CD8-positive, alpha-beta memory T cell (primary cell): ENCODE results near the gene CACNA2D4. TPM values are rescaled to one million over a fixed set of nuclear protein-coding genes. Genes with fewer than 3 reads are reported as not detected.

Experiments used
- CTCF ChIA-PET: fragments of 350-600 bp; sonication (Branson Sonifier 250); formaldehyde crosslinking; loops from one replicate; lab custom pipeline; 2021; ENCODE audit warnings: antibody characterized with exemption; lab: Charles Lee
- POLR2A ChIA-PET: fragments of 350-600 bp; sonication (Branson Sonifier 250); formaldehyde crosslinking; loops from one replicate; lab custom pipeline; 2021; ENCODE audit warnings: antibody characterized with exemption; lab: Charles Lee
- DNase-seq, 5 donors: peaks; one replicate each; pipeline versions ENCODE4 v3.0.0 to v3.0.0-alpha.2; 2020 to 2022; ENCODE audit warnings: mixed read lengths in 1 of 5
- H3K27ac ChIP-seq: one replicate; pipeline ENCODE4 v1.7.0; 2013; ENCODE audit warnings: low read depth, mild to moderate bottlenecking, low read length, moderate library complexity
- H3K27me3 ChIP-seq: 2 replicates; pipeline ENCODE4 v1.7.0; 2013; ENCODE audit warnings: low read length, mild to moderate bottlenecking; ENCODE audit not compliant: insufficient read depth, poor library complexity, severe bottlenecking
- H3K36me3 ChIP-seq: 2 replicates; pipeline ENCODE4 v1.7.0; 2013; ENCODE audit warnings: mild to moderate bottlenecking, low read length, moderate library complexity; ENCODE audit not compliant: insufficient read depth
- H3K4me1 ChIP-seq: 2 replicates; pipeline ENCODE4 v1.7.0; 2013; ENCODE audit warnings: mild to moderate bottlenecking, low read length, moderate library complexity; ENCODE audit not compliant: insufficient read depth
- H3K4me3 ChIP-seq: 2 replicates; pipeline ENCODE4 v1.7.0; 2013; ENCODE audit warnings: mild to moderate bottlenecking, low read length
- H3K9me3 ChIP-seq: 2 replicates; pipeline ENCODE4 v1.7.0; 2013; ENCODE audit warnings: mild to moderate bottlenecking, low read length
- H3K27ac Mint-ChIP-seq, 8 donors: one replicate each; pipeline ENCODE4 v1.8.0; 2020 to 2021; ENCODE audit warnings: mixed read lengths in 8 of 8, mild to moderate bottlenecking in 6 of 8, inconsistent platforms in 3 of 8, moderate library complexity in 3 of 8
- H3K27me3 Mint-ChIP-seq, 2 donors: one replicate each; pipeline ENCODE4 v1.8.0; 2020 to 2021; ENCODE audit warnings: mixed read lengths in 2 of 2, mild to moderate bottlenecking in 1 of 2, moderate library complexity in 1 of 2
- H3K36me3 Mint-ChIP-seq, 3 donors: one replicate each; pipeline ENCODE4 v1.8.0; 2020 to 2021; ENCODE audit warnings: mixed read lengths in 3 of 3, inconsistent platforms in 1 of 3, mild to moderate bottlenecking in 1 of 3
- H3K4me1 Mint-ChIP-seq, 3 donors: one replicate each; pipeline ENCODE4 v1.8.0; 2020 to 2021; ENCODE audit warnings: mixed read lengths in 3 of 3, inconsistent platforms in 1 of 3, mild to moderate bottlenecking in 1 of 3
- H3K4me3 Mint-ChIP-seq, 7 donors: one replicate each; pipeline ENCODE4 v1.8.0; 2020 to 2021; ENCODE audit warnings: mixed read lengths in 7 of 7, mild to moderate bottlenecking in 6 of 7, moderate library complexity in 4 of 7, inconsistent platforms in 2 of 7
- H3K9me3 Mint-ChIP-seq, 5 donors: one replicate each; pipeline ENCODE4 v1.8.0; 2020 to 2022; ENCODE audit warnings: mixed read lengths in 5 of 5, mild to moderate bottlenecking in 3 of 5, moderate library complexity in 2 of 5, inconsistent platforms in 1 of 5
- polyA plus RNA-seq: library from polyadenylated mRNA; unstranded; fragments of 300-500 nt; fragmentation: Illumina TruSeq; gene quantifications from one replicate; pipeline ENCODE4 v1.2.3, GENCODE V29; 2021
- total RNA-seq, 2 experiments: library from RNA; stranded (reverse); gene quantifications; one replicate each; pipeline ENCODE4 v1.2.3, GENCODE V29; 2021

The CACNA2D4 gene
- total and polyA plus RNA-seq, 3 experiments from 2014 or later = 5.7 to 7.6 (median 6.5) TPM

DNA sequence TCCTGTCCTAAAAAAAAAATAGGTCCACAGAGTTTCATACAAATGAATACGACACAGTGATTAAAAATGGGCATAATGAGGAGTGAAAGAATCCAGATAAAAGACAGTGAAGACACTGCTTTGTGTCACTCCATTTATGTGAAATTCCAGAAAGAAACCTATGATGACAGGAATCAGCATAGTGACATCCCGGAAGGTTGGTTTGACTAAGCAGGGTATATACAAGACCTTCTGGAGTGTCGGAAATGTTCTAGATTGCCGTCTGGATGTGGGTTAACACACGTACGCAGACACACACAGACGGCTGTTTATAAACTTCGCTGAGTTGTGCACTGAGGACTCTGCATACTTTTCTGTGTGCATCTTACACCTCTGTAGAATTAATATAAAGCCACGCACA, 13.2 kb upstream of the CACNA2D4 start:
- ChIA-PET CTCF (interaction anchor here (2.0 to 3.3 kb wide), 2 partner anchors 8 to 140 kb away, joined by 5 to 13 read pairs; no protein-coding TSS in a partner anchor), POLR2A (interaction anchor here (0.6 kb wide), 1 partner anchor 102 kb away, joined by 4 read pairs; no protein-coding TSS in a partner anchor)
- H3K36me3 Mint-ChIP-seq = peaks cover 0 to 7% (median 2%) of the 10 kb centered on the region in 3 donors
- H3K4me3 Mint-ChIP-seq = no peak overlapping the region
- no peaks in the 10 kb centered on the region for H3K9me3 Mint-ChIP-seq
- H3K4me1 ChIP-seq = no peaks in the 10 kb centered on the region
- H3K27me3 Mint-ChIP-seq = peaks cover 0 to 3% of the 10 kb centered on the region in 2 donors
- H3K9me3 ChIP-seq = no peaks in the 10 kb centered on the region
- H3K4me1 Mint-ChIP-seq = peaks cover 0 to 7% (median 0%) of the 10 kb centered on the region in 3 donors
- no peak for DNase-seq
- H3K27me3 ChIP-seq = no peaks in the 10 kb centered on the region
- no peak overlapping the region for H3K27ac ChIP-seq
- H3K4me3 ChIP-seq = no peak overlapping the region
- H3K27ac Mint-ChIP-seq = no peak overlapping the region
- no peaks in the 10 kb centered on the region for H3K36me3 ChIP-seq

DNA sequence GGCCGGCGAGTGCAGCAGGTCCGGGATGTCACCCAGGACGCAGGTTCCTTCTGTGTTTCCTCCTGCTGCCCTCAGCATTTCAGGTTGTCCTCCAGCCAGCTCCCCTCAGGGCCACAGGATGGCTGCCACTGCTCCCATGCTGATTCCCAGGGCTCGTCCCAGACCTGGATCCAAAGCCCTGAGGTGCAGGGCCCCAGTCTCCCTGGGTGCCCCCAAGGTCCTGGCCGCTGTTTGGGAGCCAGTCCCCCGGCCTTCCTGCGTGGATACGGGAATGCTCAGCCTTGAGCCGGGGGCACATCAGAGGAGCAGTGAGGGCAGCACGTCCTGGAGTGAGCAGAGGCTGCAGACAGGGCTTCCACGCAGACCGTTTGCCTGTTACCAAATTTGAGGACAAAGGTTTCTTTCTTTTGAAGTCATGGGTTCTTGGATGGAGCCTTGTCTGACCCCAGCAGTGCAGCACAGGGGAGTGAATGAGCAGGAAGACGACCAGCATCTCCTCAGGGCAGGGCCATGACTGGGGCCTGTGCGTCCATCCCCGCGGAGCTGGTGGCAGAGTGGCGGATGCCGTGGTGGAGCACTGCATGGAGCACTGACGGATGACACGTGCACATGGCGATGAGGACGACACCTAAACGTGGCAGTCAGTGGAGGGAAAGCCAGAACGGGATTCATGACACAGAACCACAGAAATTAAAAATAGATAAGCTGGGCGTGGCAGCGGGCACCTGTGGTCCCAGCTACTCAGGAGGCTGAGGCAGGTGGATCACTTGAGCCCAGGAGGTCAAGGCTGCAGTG, 12.5 kb upstream of the CACNA2D4 start:
- no peak overlapping the region for H3K27ac ChIP-seq
- Mint-ChIP-seq H3K27me3 (peaks cover 0 to 8% of the 10 kb centered on the region in 2 donors), H3K36me3 (peaks cover 0 to 2% (median 2%) of the 10 kb centered on the region in 3 donors), H3K9me3 (no peaks in the 10 kb centered on the region), H3K4me1 (peaks cover 0 to 7% (median 0%) of the 10 kb centered on the region in 3 donors), H3K4me3 (no peak overlapping the region), H3K27ac (no peak overlapping the region)
- H3K36me3 ChIP-seq = no peaks in the 10 kb centered on the region
- ChIA-PET CTCF (interaction anchor here (1.1 to 3.3 kb wide), 3 partner anchors 9 to 140 kb away, joined by 3 to 13 read pairs (median 5); no protein-coding TSS in a partner anchor), POLR2A (interaction anchor here (0.6 kb wide), 1 partner anchor 102 kb away, joined by 4 read pairs; no protein-coding TSS in a partner anchor)
- no peaks in the 10 kb centered on the region for H3K4me1 ChIP-seq
- no peaks in the 10 kb centered on the region for H3K9me3 ChIP-seq
- no peak overlapping the region for H3K4me3 ChIP-seq
- H3K27me3 ChIP-seq = no peaks in the 10 kb centered on the region
- no peak for DNase-seq

GRCh38 chr12:1929985-1930802, 11.7 kb upstream of the CACNA2D4 start:
- peaks cover 0 to 7% (median 0%) of the 10 kb centered on the region in 3 donors for H3K4me1 Mint-ChIP-seq
- Histone ChIP-seq H3K27me3 (no peaks in the 10 kb centered on the region), H3K4me1 (no peaks in the 10 kb centered on the region), H3K9me3 (no peaks in the 10 kb centered on the region), H3K36me3 (no peaks in the 10 kb centered on the region), H3K4me3 (no peak overlapping the region), H3K27ac (no peak overlapping the region)
- H3K27ac Mint-ChIP-seq = peak overlapping the region in 2 of 8 donors; percentile 47 to 58
- CTCF ChIA-PET = interaction anchor here (1.1 to 3.3 kb wide), 3 partner anchors 10 to 139 kb away, joined by 3 to 13 read pairs (median 5); no protein-coding TSS in a partner anchor
- no peaks in the 10 kb centered on the region for H3K9me3 Mint-ChIP-seq
- DNase-seq = peak in 1 of 5 donors; percentile 10
- no peak overlapping the region for H3K4me3 Mint-ChIP-seq
- POLR2A ChIA-PET = no interaction called here
- H3K36me3 Mint-ChIP-seq = peaks cover 0 to 2% (median 0%) of the 10 kb centered on the region in 3 donors
- H3K27me3 Mint-ChIP-seq = peaks cover 0 to 10% of the 10 kb centered on the region in 2 donors

DNA sequence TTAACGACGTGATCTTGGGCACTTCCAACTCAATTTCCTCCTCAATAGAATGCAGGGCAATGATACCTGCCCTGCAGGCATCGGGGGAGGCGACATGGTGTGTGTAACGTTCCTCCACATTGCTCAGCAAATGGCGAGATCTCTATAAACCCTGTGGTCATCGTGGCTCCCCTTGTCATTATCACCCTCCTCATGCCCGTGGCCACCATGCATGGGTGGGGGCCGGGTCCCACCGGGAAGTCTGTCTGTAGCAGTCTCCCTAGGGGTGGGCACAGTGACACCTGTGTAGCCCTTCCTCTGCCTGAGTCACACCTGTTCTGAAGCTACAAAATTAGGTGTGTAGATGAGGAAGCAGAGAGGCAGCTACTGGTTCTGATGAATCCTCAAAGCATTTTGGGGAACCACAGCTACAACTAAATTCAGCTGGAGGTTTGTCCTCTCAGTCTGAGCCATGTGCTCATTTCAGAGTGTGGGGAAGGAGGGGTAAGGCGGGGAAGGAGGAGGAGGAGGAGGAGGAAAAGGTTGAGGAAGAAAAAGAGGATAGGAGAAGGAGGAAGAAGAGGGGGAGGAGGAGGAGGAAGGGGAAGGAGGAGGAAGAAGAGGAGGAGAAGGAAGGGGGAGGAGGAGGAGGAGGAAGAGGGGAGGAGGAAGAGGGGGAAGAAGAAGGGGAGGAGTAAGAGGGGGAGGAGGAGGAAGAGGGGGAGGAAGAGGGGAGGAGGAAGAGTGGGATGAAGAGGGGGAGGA, 11.0 kb upstream of the CACNA2D4 start:
- peaks cover 3 to 13% (median 7%) of the 10 kb centered on the region in 3 donors for H3K4me1 Mint-ChIP-seq
- ChIA-PET CTCF (interaction anchor here (1.1 to 3.3 kb wide), 3 partner anchors 11 to 138 kb away, joined by 3 to 13 read pairs (median 5); no protein-coding TSS in a partner anchor), POLR2A (no interaction called here)
- H3K9me3 Mint-ChIP-seq = no peaks in the 10 kb centered on the region
- peak overlapping the region in 1 of 8 donors; percentile 7 for H3K27ac Mint-ChIP-seq
- Histone ChIP-seq H3K27me3 (no peaks in the 10 kb centered on the region), H3K9me3 (no peaks in the 10 kb centered on the region), H3K27ac (no peak overlapping the region), H3K4me1 (no peaks in the 10 kb centered on the region), H3K4me3 (no peak overlapping the region), H3K36me3 (no peaks in the 10 kb centered on the region)
- no peak for DNase-seq
- H3K4me3 Mint-ChIP-seq = no peak overlapping the region
- H3K36me3 Mint-ChIP-seq = peaks cover 0 to 2% (median 0%) of the 10 kb centered on the region in 3 donors
- H3K27me3 Mint-ChIP-seq = peaks cover 0 to 12% of the 10 kb centered on the region in 2 donors

DNA sequence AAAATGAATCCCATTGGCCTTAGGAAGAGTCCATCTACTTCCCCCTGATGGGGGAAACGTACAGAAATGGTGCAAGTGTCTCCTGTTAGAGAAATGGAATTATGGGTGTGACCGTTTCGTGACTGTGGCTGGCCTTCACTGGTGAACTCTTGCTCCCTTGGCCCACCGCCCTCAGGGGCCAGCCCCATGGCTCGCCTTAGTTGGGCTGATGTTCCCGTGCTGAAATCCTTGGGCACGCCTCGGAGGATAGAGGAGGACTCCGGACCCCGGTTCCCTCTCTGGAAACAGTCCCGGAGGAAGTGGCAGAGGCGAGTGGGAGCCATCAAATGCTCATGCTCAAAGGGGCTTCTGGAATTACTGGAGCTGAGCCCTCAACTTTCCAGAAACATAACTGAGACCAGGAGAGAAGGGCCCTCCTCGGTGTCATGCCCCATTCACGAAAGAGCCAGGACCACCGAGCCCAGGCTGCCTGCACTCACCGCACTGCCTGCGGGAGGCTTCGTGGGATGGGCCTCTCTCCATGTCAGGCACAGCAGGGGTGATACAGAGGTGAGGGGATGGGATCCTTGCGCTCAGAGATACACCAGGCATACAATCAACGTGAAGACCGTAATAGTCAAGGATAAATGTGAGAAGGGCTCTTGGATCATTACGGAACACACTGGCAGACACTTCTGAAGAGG, 10.1 kb upstream of the CACNA2D4 start:
- no peaks in the 10 kb centered on the region for H3K36me3 ChIP-seq
- Mint-ChIP-seq H3K4me3 (no peak overlapping the region), H3K36me3 (peaks cover 0 to 2% (median 0%) of the 10 kb centered on the region in 3 donors), H3K9me3 (no peaks in the 10 kb centered on the region), H3K4me1 (peaks cover 3 to 13% (median 9%) of the 10 kb centered on the region in 3 donors), H3K27ac (no peak overlapping the region), H3K27me3 (peaks cover under 1 to 17% of the 10 kb centered on the region in 2 donors)
- no peaks in the 10 kb centered on the region for H3K9me3 ChIP-seq
- CTCF ChIA-PET = interaction anchor here (3.3 kb wide), 1 partner anchor 11 kb away, joined by 13 read pairs; no protein-coding TSS in a partner anchor
- peak in 1 of 5 donors; percentile 41 for DNase-seq
- H3K4me1 ChIP-seq = no peaks in the 10 kb centered on the region
- H3K4me3 ChIP-seq = no peak overlapping the region
- H3K27me3 ChIP-seq = no peaks in the 10 kb centered on the region
- H3K27ac ChIP-seq = no peak overlapping the region
- POLR2A ChIA-PET = no interaction called here

DNA sequence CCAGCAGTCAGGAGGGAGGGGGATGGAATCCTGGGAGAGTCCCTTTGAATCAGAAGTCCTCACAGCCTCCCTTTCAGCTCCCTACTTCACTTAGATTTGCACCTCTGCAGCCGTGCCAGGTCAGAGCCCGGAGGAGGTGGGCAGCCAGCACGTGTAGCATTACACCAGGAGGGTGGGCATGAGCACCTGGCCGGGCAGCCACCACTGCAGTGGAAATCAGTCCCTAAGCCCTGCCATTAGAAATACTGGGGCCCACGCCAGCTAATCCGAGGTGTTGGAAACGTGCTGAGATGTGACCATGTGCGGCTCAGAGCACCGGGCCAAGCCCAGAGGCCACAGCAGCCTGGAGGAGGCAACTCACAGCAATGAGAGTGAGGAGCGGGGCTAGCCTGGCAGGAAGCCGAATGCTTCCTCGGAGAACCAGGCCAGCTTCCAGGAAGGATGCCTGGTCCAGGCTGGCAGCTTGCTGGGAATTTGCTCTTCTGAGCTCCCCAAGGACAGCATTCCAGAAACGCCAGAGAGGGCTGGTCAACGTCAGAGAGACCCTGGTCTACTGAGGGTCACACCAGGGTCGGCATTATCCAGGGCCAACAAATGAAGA, 9.4 kb upstream of the CACNA2D4 start:
- POLR2A ChIA-PET = no interaction called here
- Mint-ChIP-seq H3K4me1 (peaks cover 4 to 13% (median 9%) of the 10 kb centered on the region in 3 donors), H3K4me3 (no peak overlapping the region)

More for the DNA sequence above, 9.4 kb upstream of the CACNA2D4 start:
- Histone ChIP-seq H3K36me3 (no peaks in the 10 kb centered on the region), H3K27me3 (no peaks in the 10 kb centered on the region), H3K4me1 (no peaks in the 10 kb centered on the region), H3K9me3 (no peaks in the 10 kb centered on the region), H3K4me3 (no peak overlapping the region), H3K27ac (no peak overlapping the region)
- Mint-ChIP-seq H3K36me3 (peaks cover 0 to 2% (median 0%) of the 10 kb centered on the region in 3 donors), H3K27ac (no peak overlapping the region), H3K27me3 (peaks cover 2 to 22% of the 10 kb centered on the region in 2 donors), H3K9me3 (no peaks in the 10 kb centered on the region)
- DNase-seq = no peak
- CTCF ChIA-PET = interaction anchor here (1.5 to 2.1 kb wide), 2 partner anchors 12 to 293 kb away, joined by 4 to 13 read pairs; no protein-coding TSS in a partner anchor
